BE2C (cell line): Measurements from ENCODE around the gene PHLDB3.

Experiments
- DNase-seq: peaks from one replicate; pipeline ENCODE4 v3.0.0-alpha.2; 2020
- H3K27me3 ChIP-seq: fragments of 250-450 bp; sonication (Bioruptor Pico); 2 replicates; pipeline ENCODE4 v1.5.1; 2020; ENCODE audit warnings: mild to moderate bottlenecking
- H3K36me3 ChIP-seq: fragments of 250-450 bp; sonication (Bioruptor Pico); 2 replicates; pipeline ENCODE4 v1.5.1; 2020; ENCODE audit warnings: mild to moderate bottlenecking
- H3K4me1 ChIP-seq: fragments of 250-450 bp; sonication (Bioruptor Pico); 2 replicates; pipeline ENCODE4 v1.5.1; 2020
- H3K4me3 ChIP-seq: 2 replicates; pipeline ENCODE4 v1.5.1; 2011; ENCODE audit warnings: low read depth, low read length
- H3K9me3 ChIP-seq: fragments of 250-450 bp; sonication (Bioruptor Pico); 2 replicates; pipeline ENCODE4 v1.5.1; 2020
- CTCF ChIP-seq: IDR thresholded peaks from 2 replicates; pipeline ENCODE4 v1.5.1; 2012; ENCODE audit warnings: mild to moderate bottlenecking, low read depth, low read length

The PHLDB3 gene

GRCh38 chr19:43506629-43507028 is 2.1 kb upstream of the PHLDB3 start:
- H3K36me3 ChIP-seq, result no peaks in the 10 kb centered on the region
- H3K4me1 ChIP-seq, result no peaks in the 10 kb centered on the region
- H3K27me3 ChIP-seq, result no peaks in the 10 kb centered on the region
- DNase-seq, result no peak
- no peaks in the 10 kb centered on the region for H3K9me3 ChIP-seq
- H3K4me3 ChIP-seq, result no peak overlapping the region
- TF ChIP-seq CTCF, result no peak

- Histone ChIP-seq H3K27me3 (no peaks in the 10 kb centered on the region), H3K9me3 (no peaks in the 10 kb centered on the region), H3K4me1 (no peaks in the 10 kb centered on the region), H3K36me3 (no peaks in the 10 kb centered on the region), H3K4me3 (no peak overlapping the region)
- TF ChIP-seq CTCF, result no peak
- no peak for DNase-seq
Observed at GRCh38 chr19:43505941-43506340, 1.4 kb upstream of the PHLDB3 start.

- no peaks in the 10 kb centered on the region for H3K9me3 ChIP-seq
- H3K4me1 ChIP-seq, result no peaks in the 10 kb centered on the region
- no peaks in the 10 kb centered on the region for H3K27me3 ChIP-seq
- no peak for TF ChIP-seq CTCF
- no peak overlapping the region for H3K4me3 ChIP-seq
- no peak for DNase-seq
- H3K36me3 ChIP-seq, result no peaks in the 10 kb centered on the region
Observed at GRCh38 chr19:43505186-43505456, 575 bp upstream of the PHLDB3 start.

GRCh38 chr19:43503501-43504425 is 783 bp downstream of the PHLDB3 start:
- DNase-seq, result peak; percentile 99
- Histone ChIP-seq H3K9me3 (no peaks in the 10 kb centered on the region), H3K36me3 (no peaks in the 10 kb centered on the region), H3K4me3 (peak overlapping the region; percentile 83), H3K27me3 (no peaks in the 10 kb centered on the region), H3K4me1 (no peaks in the 10 kb centered on the region)
- TF ChIP-seq CTCF, result peak; percentile 5; the same call in 1 of the 2 replicates

GRCh38 chr19:43502419-43502976 is 2.0 kb downstream of the PHLDB3 start:
- no peak for TF ChIP-seq CTCF
- H3K4me3 ChIP-seq, result no peak overlapping the region

More at GRCh38 chr19:43502419-43502976, 2.0 kb downstream of the PHLDB3 start:
- Histone ChIP-seq H3K4me1 (no peaks in the 10 kb centered on the region), H3K27me3 (no peaks in the 10 kb centered on the region), H3K36me3 (no peaks in the 10 kb centered on the region), H3K9me3 (no peaks in the 10 kb centered on the region)
- DNase-seq, result no peak
